HK-2 (cell line): Measurements from ENCODE around the gene PROC.

Experiments
- DNase-seq: peaks from one replicate; pipeline ENCODE4 v3.0.0-alpha.2; 2018; ENCODE audit not compliant: unreplicated experiment

PROC gene

GRCh38 chr2:127456960-127457359 lies 38.7 kb downstream of the PROC start:
- DNase-seq = no peak

GRCh38 chr2:127462461-127462860 lies 44.2 kb downstream of the PROC start:
- no peak for DNase-seq

GRCh38 chr2:127463155-127463991 lies 45.1 kb downstream of the PROC start:
- DNase-seq = no peak

- no peak for DNase-seq
These were observed 46.4 kb downstream of the PROC start for GRCh38 chr2:127464470-127465257.

- no peak for DNase-seq
These were observed 47.0 kb downstream of the PROC start for GRCh38 chr2:127465258-127465657.

- no peak for DNase-seq
These were observed 50.8 kb downstream of the PROC start for GRCh38 chr2:127469051-127469450.

GRCh38 chr2:127469974-127470373 lies 51.7 kb downstream of the PROC start:
- DNase-seq = no peak

GRCh38 chr2:127471286-127471988 lies 53.2 kb downstream of the PROC start:
- DNase-seq = no peak

GRCh38 chr2:127472268-127472667 lies 54.0 kb downstream of the PROC start:
- no peak for DNase-seq

- DNase-seq = no peak
These were observed 57.6 kb downstream of the PROC start for GRCh38 chr2:127475788-127476187.
